Epithelial cell of prostate (primary cell): ENCODE results near the gene RNF175.

Experiments
- DNase-seq: peaks from one replicate; pipeline ENCODE4 v3.0.0-alpha.2; 2011; ENCODE audit warnings: low read depth, low spot score
- H3K27ac ChIP-seq: fragments of 450-650 bp; 2 replicates; pipeline ENCODE4 v1.5.1; 2017; ENCODE audit warnings: mild to moderate bottlenecking

The RNF175 gene

DNA sequence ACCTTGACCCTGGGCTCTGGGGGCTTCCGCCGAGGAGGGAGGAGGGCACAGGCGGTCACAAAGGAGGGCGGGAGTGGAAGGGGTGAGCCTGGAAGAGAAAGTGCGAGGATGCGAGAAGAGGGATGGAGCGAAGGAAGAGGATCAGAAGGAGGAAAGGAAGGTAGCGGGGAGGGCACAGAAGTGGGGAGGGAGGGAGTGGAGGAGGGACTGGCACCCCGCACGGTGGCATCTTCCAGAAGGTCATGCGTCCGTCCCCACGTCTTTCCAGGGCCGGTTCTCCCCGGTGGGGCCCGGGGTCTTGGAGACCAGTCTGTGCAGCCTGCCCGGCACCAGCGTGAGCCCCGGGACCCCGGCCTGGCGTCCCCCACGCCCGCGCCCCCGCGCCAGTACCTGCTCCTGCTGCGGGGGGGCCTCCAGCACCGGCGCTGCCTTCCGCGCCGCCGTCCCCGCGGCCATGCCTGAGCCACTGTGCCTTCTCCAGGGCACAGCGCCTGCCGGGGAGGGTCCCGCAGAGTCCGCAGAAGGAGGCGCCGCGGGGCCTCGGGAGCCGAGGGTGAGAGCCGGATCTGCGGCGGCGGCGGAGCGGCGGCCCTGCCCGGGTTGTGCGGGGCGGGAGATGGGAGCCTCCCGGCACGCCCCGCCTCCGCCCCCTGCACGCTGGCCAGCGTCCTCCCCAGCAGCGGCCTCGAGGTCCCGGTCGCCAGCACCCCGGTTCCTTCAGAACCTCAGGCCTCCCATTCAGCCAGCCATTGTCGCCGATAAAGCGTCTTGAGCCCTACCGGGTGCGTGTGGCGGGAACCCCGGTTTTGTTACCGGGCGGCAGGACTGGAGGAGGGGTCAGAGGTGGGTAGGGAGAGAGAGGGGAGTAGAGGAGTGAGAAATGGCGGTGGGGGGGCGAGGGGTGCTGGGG, at the start of gene RNF175:
TSS of gene RNF175 (minus strand) at position 618 of the 910 bp plus-strand sequence. CDS start at position 456, 162 bp downstream.
- no peak for DNase-seq
- H3K27ac ChIP-seq, result no peak within 1 kb of the TSS

DNA sequence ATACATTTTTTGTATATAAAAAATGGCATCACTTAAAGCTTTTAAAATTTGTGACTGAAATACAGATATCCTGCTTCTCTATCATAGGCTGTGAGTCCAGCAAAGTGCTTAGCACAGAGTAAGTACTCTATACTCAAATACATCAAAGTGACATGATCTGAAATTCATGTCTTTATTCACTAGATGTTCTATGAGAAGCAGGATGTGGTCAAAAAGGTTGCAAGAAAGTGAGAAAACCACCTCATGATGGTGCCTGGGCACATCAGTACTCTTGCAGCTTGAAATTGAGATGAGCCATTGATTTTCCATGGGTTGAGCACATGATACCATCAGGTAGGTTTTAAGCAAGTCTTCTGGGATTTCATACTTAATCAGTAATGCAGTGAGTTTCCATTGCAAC, 49.5 kb upstream of the RNF175 start:
- DNase-seq, result no peak

DNA sequence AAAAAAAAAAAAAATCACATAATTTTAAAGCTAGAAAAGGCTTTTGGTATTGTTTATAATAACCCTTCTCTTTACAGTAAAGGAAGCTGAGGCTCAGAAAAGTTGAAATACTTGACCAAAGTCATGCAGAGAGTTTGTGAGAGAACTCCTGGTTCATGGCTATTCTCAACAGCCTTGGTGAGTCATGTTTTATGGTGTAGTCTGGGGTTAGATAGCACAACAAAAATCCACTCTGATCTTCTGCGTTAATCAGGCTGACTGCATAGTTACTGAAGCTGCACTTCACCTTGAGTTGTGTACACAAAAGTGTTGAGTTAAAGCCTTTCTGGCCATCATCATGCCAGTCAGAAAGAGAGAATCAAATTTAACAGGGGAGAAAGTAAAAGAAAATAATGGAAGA, 48.4 kb upstream of the RNF175 start:
- H3K27ac ChIP-seq, result no peak overlapping the region
- no peak for DNase-seq

More for the DNA sequence above, 49.5 kb upstream of the RNF175 start:
- H3K27ac ChIP-seq, result no peak overlapping the region

GRCh38 chr4:153806073-153806472, 46.2 kb upstream of the RNF175 start:
- no peak for DNase-seq
- H3K27ac ChIP-seq, result no peak overlapping the region

DNA sequence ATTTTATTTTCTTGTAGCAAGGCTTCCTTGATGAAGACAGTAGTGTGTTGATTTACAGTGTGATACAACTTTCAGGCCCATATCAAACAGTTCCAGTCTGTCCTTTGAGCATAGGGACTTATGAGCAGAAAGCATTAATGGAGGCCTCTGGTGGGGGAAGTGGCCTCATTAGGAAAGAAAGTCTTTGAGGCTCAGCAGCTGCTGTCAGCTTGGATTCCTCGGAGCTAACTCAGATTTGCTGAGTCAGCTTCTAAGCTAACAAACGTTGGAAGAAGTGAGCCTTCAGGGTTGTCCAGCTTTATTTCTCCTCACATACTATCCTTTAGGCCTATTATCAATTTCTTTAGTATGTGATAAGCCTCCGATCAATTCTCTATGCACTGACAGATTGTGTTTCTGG, 44.9 kb upstream of the RNF175 start:
- no peak for DNase-seq
- H3K27ac ChIP-seq, result no peak overlapping the region

DNA sequence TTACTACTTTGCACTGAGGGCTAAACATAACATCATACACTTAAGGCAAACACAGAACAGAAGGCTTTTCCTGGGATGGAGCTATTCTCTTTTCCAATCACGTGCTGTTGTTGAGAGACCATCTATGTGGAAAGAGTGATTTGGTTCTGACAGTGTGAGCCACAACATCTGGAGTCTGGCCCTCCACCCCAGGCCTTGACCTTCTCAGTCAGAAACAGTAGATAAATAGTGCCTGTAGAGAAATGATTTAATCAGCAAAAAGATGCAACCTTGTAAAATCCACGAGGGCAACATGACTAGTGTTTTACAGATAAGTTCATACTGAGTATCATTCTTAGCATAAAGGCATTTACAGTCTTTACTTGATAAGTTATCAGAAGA, 39.9 kb upstream of the RNF175 start:
- no peak for DNase-seq
- H3K27ac ChIP-seq, result no peak overlapping the region

- H3K27ac ChIP-seq, result no peak overlapping the region
- no peak for DNase-seq
Measured at GRCh38 chr4:153798901-153799693, 39.3 kb upstream of the RNF175 start.

GRCh38 chr4:153798420-153798819, 38.6 kb upstream of the RNF175 start:
- no peak for DNase-seq
- no peak overlapping the region for H3K27ac ChIP-seq

DNA sequence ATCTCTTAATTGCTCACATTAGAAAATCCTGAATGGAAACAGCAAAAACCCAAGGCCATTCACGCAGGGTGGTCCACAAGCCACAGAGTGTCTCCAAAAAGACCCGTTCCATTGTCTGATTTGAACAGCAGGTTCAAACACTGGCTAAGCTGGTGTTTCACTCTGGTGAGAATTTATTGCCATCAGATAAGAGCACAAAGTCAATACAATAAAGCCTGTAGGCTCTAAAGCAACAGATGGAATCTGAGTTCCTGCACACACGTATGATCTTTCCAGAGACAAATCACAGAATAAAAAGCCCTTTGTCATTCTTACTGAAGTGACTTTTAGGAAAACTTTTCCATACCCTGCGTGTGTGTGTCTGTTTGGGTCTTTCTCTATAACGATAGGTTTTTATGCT, 34.2 kb upstream of the RNF175 start:
- DNase-seq, result no peak
- H3K27ac ChIP-seq, result no peak overlapping the region

DNA sequence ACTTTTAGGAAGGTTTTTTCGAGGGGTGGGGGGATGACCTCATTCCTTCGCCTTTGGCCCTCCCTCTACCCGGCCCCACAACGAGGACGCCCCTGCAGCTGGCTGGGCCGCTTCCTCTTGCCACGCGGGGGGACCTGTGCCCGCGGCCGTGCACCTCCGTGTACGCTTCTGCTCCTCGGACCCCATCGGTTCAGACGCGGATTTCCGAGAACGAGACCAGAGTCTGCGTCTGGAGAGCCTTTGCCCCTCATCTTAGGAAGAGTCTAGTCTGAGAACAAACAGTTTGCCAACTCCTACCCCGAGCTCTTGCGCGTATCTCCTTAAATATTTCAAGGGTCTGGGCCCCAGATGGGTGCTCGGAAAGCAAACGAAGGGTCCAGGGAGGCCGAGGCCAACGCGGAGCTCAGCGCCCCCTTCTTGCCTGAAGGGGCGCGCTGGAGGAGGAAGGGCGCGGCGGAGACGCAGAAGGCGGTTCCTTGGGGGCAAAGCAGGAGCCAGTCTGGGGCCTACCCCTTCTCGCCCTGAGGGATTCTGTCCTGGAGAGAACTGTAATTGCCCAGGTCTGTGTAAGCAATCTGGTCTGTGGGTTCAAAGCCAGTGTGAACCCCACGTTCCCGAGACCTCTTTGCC, 32.9 kb upstream of the RNF175 start:
- no peak for DNase-seq
- H3K27ac ChIP-seq, result no peak overlapping the region

DNA sequence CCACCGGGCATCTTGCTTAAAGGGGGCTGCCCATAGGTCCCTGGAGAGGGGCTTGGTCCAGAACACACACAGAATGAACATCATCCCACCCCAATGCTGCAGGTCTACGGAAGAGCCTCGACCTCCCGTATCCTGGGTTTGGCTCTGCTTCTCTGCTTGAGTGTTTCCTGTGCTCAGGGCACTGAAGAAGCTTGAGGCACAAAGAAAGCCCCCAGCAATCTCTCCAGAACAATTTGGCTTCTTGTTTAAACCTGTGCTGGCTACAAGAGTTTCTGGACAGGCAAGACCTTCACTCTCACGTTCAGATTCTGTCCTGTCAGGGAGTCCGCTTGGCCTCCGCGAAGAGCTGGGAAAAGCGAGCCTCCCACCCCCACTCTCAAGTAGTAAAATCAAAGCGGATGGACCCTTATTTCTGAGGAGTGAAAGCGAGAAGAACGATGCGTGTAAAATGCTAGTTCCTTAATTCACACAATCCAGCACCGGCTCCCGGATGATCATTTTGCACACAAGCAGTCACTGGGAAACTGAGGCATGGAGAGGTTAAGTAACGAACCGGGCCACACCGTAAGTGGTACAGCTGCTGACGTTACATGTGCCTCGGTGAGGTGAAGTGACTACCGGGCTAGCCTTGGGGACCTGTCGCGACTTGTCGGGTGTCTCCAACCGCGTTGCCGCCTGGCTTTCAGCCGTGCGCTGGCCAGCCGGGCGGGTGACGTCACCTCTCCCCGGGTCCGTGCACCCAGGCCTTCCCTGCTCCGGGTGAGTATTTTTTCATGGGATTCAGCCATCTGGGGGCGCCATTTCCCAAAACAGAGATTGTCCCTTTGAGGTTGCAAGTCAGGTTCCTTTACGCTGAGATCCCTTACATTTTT, 32.2 kb upstream of the RNF175 start:
- no peak for DNase-seq
- no peak overlapping the region for H3K27ac ChIP-seq

GRCh38 chr4:153790962-153791551, 31.2 kb upstream of the RNF175 start:
- H3K27ac ChIP-seq, result no peak overlapping the region
- no peak for DNase-seq

DNA sequence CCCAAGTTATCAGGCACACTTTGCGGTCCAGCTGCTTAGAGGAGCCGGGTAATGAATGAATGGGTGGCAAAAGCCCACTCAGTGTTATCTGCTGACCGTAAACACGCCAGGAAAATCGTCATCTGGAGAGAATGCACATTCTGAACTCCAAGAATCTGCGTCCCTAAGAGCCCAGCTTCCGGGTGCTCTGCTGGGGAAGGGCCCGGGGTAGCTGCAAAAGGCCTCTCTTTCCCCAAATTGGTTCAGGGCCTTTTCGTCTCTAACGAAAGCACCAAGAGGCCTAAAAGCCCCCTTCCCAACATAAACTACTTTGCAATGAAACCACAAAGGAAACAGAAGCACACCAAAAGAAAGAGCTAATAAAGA, 30.7 kb upstream of the RNF175 start:
- no peak overlapping the region for H3K27ac ChIP-seq
- no peak for DNase-seq

DNA sequence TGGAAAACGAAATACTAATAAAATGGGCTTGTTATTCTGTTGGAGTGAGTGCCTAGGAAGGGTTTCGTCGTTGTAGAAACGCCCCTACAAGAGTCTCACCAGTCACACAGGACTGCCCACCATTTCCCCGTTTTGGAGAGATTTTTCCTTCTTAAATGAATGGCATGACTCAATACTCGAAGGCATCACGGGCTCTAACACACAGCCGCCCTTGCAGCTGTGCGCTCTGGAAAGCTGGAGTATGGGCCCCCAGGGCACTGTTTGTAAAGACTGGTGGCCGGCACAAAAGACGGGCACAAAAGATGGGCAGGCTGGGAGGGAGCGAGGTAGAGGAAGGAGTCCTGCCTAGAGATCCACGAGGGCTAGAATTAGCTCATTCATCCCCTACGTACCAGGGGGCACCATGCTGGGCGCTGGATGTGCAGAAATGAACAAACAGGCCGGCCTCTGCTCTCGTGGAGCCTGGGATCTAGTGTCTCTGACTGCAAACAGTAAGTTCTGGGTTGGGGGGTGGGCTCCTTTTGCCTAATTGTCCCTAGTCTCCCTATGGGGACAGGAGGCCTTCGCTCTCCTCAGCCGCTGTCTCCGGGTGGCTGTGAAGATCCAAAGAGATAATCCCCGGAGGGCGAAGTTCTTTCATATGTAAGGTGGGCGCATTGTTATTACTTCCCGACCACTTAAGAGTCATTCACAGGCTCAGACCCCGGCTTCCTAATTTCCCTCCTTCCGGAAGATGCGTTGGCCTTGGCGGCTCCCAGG, 30.1 kb upstream of the RNF175 start:
- no peak for DNase-seq
- H3K27ac ChIP-seq, result no peak overlapping the region

GRCh38 chr4:153788413-153789276, 28.8 kb upstream of the RNF175 start, which contains the start of gene SFRP2:
Gene SFRP2 (minus strand): TSS chr4:153789083. CDS start chr4:153788835, 248 bp downstream.
- no peak for DNase-seq
- H3K27ac ChIP-seq, result no peak within 1 kb of the TSS

- DNase-seq, result no peak
- H3K27ac ChIP-seq, result no peak overlapping the region
Measured at GRCh38 chr4:153788051-153788412, 28.2 kb upstream of the RNF175 start.

- DNase-seq, result no peak
- no peak overlapping the region for H3K27ac ChIP-seq
Measured at GRCh38 chr4:153787575-153787974, 27.8 kb upstream of the RNF175 start.

GRCh38 chr4:153787061-153787560, 27.3 kb upstream of the RNF175 start:
- no peak overlapping the region for H3K27ac ChIP-seq
- no peak for DNase-seq
